GM12878 (cell line): ENCODE data around the gene DNAH5.

ENCODE experiments used
- CBFB ChIP-seq: IDR thresholded peaks from 2 replicates; pipeline ENCODE4 v1.6.1; 2016; ENCODE audit warnings: antibody characterized with exemption, low read depth
- CHD1 ChIP-seq: IDR thresholded peaks from 2 replicates; pipeline ENCODE4 v1.6.1; 2012; ENCODE audit warnings: low read depth, low read length, improper control_type of control experiment
- EED ChIP-seq: sonication (generic); IDR thresholded peaks from 2 replicates; pipeline ENCODE4 v1.6.1; 2016; ENCODE audit warnings: antibody characterized with exemption, low read depth
- ETV6 ChIP-seq, 2 experiments: fragments of 450-650 bp in 1 of 2; IDR thresholded peaks in 1 of 2; conservative IDR thresholded peaks in 1 of 2; 2 replicates each; pipeline ENCODE4 v1.6.1; 2014; ENCODE audit warnings: antibody characterized with exemption in 1 of 2, borderline replicate concordance in 1 of 2, low read depth in 1 of 2, mild to moderate bottlenecking in 1 of 2, moderate library complexity in 1 of 2
- JUND ChIP-seq: IDR thresholded peaks from 2 replicates; pipeline ENCODE4 v1.6.1; 2012; ENCODE audit warnings: low read depth, mild to moderate bottlenecking, low read length, improper control_type of control experiment, moderate library complexity
- KDM1A ChIP-seq: fragments of 200-600 bp; sonication (generic); IDR thresholded peaks from 2 replicates; pipeline ENCODE4 v1.6.1; 2016; ENCODE audit warnings: borderline replicate concordance
- MYC ChIP-seq: IDR thresholded peaks from 2 replicates; pipeline ENCODE4 v1.6.1; 2011; ENCODE audit warnings: mild to moderate bottlenecking, low read length, moderate library complexity, inconsistent platforms; ENCODE audit not compliant: insufficient read depth, insufficient replicate concordance, insufficient read length, severe bottlenecking
- NR2C2 ChIP-seq: IDR thresholded peaks from 2 replicates; pipeline ENCODE4 v1.6.1; 2011; ENCODE audit warnings: borderline replicate concordance, low read depth; ENCODE audit not compliant: control insufficient read depth, insufficient read length
- POLR2A ChIP-seq: IDR thresholded peaks from 2 replicates; pipeline ENCODE4 v1.6.1; 2011; ENCODE audit warnings: low read depth, mild to moderate bottlenecking, low read length
- SREBF2 ChIP-seq: IDR thresholded peaks from 2 replicates; pipeline ENCODE4 v1.6.1; 2012; ENCODE audit warnings: mild to moderate bottlenecking, low read length
- TAF1 ChIP-seq: IDR thresholded peaks from 2 replicates; pipeline ENCODE4 v1.6.1; 2011; ENCODE audit warnings: mild to moderate bottlenecking, low read depth, low read length, borderline replicate concordance
- TF ChIP-seq, protein P1 (sequence below), 3 experiments: IDR thresholded peaks in 2 of 3; conservative IDR thresholded peaks in 1 of 3; 2 replicates each; pipeline ENCODE4 v1.5.1; 2011; ENCODE audit warnings: low read depth in 3 of 3, low read length in 3 of 3, mild to moderate bottlenecking in 3 of 3, control low read depth in 2 of 3, moderate library complexity in 2 of 3, inconsistent platforms in 1 of 3, mixed read lengths in 1 of 3; ENCODE audit not compliant: control insufficient read depth in 2 of 3, insufficient read depth in 1 of 3; ENCODE audit errors: extremely low read depth in 1 of 3
- TF ChIP-seq, protein P2 (sequence below): IDR thresholded peaks from 2 replicates; pipeline ENCODE4 v1.6.1; 2012; ENCODE audit warnings: mild to moderate bottlenecking, low read depth, low read length
- TF ChIP-seq, protein P3 (sequence below): IDR thresholded peaks from 2 replicates; pipeline ENCODE4 v1.6.1; 2012; ENCODE audit warnings: low read depth, low read length, improper control_type of control experiment

DNA sequence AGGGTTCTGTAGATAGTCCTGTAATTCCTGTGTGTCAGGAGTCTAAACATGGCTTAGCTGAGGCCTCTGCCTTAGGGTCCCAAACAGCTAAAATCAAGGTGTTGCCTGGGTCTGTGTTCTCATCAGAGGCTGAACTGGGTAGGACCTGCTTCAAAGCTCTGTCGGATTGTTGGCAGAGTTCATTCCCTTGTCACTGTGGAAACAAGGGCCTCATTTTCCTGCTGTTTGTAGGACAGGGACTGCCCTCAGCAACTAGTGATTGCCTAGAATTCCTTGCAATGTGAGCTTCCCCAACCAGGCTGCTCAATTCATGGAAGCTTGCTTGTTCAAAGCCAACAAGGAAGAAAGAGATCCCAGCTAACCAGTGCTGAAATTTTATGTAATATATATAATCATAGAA lies 283.2 kb downstream of the DNAH5 start:
- TF ChIP-seq SREBF2 (no peak), CBFB (no peak), POLR2A (no peak), MYC (no peak), CHD1 (no peak), ETV6 (conservative IDR thresholded peaks at IDR 0.05 in 1 of 2, IDR thresholded peaks at IDR 0.05 in 1 of 2; ENCODE audit: borderline replicate concordance in 1 of 2, low read depth in 1 of 2) (no peak), JUND (no peak), TAF1 (no peak), KDM1A (no peak), EED (no peak), NR2C2 (no peak)
- TF ChIP-seq, protein P1, sequence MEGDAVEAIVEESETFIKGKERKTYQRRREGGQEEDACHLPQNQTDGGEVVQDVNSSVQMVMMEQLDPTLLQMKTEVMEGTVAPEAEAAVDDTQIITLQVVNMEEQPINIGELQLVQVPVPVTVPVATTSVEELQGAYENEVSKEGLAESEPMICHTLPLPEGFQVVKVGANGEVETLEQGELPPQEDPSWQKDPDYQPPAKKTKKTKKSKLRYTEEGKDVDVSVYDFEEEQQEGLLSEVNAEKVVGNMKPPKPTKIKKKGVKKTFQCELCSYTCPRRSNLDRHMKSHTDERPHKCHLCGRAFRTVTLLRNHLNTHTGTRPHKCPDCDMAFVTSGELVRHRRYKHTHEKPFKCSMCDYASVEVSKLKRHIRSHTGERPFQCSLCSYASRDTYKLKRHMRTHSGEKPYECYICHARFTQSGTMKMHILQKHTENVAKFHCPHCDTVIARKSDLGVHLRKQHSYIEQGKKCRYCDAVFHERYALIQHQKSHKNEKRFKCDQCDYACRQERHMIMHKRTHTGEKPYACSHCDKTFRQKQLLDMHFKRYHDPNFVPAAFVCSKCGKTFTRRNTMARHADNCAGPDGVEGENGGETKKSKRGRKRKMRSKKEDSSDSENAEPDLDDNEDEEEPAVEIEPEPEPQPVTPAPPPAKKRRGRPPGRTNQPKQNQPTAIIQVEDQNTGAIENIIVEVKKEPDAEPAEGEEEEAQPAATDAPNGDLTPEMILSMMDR (IDR thresholded peaks at IDR 0.05 in 2 of 3, conservative IDR thresholded peaks at IDR 0.05 in 1 of 3; ENCODE audit: control insufficient read depth in 2 of 3, extremely low read depth in 1 of 3, insufficient read depth in 1 of 3, low read depth in 3 of 3, low read length in 3 of 3): no peak
- TF ChIP-seq, protein P2, sequence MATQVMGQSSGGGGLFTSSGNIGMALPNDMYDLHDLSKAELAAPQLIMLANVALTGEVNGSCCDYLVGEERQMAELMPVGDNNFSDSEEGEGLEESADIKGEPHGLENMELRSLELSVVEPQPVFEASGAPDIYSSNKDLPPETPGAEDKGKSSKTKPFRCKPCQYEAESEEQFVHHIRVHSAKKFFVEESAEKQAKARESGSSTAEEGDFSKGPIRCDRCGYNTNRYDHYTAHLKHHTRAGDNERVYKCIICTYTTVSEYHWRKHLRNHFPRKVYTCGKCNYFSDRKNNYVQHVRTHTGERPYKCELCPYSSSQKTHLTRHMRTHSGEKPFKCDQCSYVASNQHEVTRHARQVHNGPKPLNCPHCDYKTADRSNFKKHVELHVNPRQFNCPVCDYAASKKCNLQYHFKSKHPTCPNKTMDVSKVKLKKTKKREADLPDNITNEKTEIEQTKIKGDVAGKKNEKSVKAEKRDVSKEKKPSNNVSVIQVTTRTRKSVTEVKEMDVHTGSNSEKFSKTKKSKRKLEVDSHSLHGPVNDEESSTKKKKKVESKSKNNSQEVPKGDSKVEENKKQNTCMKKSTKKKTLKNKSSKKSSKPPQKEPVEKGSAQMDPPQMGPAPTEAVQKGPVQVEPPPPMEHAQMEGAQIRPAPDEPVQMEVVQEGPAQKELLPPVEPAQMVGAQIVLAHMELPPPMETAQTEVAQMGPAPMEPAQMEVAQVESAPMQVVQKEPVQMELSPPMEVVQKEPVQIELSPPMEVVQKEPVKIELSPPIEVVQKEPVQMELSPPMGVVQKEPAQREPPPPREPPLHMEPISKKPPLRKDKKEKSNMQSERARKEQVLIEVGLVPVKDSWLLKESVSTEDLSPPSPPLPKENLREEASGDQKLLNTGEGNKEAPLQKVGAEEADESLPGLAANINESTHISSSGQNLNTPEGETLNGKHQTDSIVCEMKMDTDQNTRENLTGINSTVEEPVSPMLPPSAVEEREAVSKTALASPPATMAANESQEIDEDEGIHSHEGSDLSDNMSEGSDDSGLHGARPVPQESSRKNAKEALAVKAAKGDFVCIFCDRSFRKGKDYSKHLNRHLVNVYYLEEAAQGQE: no peak
- TF ChIP-seq, protein P3, sequence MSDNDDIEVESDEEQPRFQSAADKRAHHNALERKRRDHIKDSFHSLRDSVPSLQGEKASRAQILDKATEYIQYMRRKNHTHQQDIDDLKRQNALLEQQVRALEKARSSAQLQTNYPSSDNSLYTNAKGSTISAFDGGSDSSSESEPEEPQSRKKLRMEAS: no peak
